ENCODE data around the gene SMAD4.

The SMAD4 gene

GRCh38 chr18:51021226-51021965 is 8.6 kb upstream of the SMAD4 start:
- no peak for DNase-seq

DNA sequence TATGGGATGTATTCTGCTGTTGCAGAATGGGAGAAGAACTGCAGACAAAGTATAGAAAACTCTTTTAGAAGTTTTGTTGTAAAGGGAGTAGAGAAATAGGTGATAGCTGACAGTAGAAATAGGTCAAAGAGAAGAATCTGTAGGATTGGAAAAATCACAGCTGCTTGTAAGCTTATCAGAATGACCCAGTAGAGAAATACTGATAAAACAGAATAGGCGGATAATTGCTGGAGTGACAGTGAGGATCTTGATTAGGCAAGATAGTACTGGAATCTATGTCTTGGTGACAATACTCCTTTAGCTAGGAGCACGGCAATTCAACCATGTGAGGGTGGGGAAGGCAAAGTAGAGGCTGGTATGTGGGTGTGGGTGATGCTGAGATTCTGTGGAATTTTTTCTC is 4.5 kb upstream of the SMAD4 start:
- DNase-seq = no peak

DNA sequence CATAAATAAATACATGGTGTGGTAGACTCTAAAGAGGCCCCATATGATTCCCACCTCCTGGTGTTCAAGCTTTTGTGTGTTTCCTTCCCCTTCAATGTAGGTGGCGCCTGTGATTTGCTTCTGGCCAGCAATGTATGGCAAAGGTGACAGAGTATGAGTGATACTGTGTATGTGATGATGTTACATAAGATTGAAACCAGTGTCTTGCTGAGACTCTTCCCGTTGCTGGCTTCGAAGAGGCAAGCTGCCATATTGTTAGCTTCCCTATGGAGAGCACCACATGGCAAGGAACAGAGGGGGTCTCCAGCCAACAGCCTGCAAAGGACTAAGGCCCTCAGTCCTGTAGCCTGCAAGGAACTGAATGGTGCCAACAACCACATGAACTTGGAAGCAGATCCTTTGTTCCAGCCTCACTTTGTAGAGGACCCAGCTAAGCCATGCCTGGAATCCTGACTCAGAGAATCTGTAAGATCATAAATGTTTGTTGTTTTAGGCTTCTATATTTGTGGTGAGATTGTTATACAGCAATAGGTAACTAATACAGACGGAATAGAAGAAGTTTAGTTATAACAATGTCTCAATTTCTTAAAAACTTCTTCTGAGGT is 1.7 kb upstream of the SMAD4 start:
- no peak for DNase-seq

DNA sequence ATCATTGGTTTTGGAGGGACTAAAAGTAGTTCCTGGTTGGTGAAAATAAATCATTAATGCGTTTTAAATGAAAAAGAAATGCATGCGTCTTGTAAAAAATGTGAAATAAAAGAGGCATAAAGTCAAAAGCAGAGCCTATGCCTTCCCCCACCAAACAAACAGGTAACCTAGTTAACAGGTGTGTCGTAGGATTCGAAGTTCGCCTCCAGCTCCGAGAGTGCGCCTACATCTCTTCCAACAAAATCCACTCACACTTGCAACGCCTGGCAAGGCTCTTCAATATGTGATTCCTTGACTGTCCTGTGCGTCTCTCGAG is 677 bp upstream of the SMAD4 start:
- DNase-seq = no peak

- DNase-seq = peak in 51 of 56 donors; percentile 8 to 83 (median 64)
These were observed 685 bp downstream of the SMAD4 start for GRCh38 chr18:51030537-51031258.

DNA sequence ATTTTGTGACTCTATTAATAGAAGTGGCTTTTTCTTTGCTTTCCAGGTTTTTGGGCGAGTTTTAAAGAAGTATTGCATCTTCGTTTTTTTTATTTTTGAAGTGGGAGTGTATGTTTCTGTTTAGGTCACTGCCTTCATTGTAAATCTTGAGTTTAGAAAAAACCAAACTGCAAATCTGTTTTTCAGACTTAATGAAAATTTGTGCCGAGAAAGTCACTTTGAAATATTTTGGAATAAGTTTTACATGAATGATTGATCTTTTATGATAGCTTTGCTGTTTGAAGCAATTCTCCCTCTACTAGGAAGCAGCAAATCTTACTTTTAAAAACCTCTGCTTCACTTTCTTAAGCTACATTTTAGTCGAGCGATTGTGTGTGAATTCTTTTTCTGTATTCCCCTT is 2.2 kb downstream of the SMAD4 start:
- DNase-seq = no peak

DNA sequence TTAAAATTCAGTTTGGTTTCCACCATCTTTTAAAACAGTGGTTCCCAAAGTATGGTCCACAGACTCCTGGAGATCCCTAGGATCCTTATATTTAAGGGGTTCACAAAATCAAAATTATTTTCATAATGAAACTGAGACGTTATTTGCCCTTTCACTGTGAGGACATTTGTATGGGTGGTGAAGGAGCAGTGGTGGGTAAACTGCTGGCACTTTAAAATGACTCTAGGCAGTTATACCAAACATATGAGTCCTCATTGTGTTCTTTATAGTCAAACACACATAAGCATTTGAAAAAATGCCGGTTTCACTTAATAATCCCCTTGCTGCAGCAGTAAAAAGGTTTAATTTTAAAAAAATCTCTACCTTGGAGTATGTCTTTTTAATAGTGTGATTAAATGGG is 7.2 kb downstream of the SMAD4 start:
- no peak for DNase-seq

GRCh38 chr18:51038110-51038509 is 8.1 kb downstream of the SMAD4 start:
- DNase-seq = no peak

DNA sequence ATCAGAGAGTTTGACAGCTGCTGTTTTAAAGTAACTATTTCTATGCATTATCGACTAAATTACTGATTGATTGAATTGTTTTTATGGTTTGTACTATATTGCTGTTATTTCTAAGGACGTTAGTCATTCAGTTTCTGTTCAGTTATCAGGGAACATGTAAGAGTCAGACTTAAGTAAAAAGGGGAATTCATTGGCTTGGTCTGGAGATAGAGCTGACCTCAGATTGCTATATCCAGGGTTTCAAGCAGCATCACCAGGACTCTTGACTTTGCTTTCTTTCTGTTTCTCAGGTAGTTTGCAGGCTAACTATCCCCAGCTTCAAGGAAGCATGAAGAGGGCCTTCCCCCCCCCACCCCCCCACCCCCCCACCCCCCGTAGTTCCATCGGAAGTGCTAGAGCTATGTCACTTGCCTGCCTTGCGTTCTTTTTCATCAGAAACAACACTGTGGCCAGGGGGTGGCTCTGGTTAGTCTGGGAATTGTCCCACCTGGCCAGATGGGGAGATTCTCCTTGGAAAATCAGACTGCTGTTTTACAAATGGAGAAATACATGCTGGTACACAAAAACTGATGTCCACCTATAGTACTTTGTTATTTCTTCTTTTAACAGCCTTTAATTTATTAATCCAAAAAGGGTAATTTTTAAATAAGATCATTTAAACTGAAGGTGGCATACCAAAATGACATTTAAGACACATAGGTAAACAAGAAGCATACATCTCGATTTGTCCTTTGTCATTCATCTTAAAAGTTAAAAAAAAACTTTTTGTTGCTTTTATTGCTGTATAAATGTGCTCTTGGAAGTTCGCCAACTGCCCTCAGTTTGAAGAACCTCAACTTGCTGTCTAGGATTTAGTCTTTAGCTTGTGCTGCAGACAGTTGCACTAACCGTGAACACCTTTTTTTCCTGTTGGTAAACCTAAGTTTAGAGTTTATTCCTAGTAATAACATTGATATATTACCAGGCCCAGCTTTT is 9.4 kb downstream of the SMAD4 start:
- DNase-seq = no peak

DNA sequence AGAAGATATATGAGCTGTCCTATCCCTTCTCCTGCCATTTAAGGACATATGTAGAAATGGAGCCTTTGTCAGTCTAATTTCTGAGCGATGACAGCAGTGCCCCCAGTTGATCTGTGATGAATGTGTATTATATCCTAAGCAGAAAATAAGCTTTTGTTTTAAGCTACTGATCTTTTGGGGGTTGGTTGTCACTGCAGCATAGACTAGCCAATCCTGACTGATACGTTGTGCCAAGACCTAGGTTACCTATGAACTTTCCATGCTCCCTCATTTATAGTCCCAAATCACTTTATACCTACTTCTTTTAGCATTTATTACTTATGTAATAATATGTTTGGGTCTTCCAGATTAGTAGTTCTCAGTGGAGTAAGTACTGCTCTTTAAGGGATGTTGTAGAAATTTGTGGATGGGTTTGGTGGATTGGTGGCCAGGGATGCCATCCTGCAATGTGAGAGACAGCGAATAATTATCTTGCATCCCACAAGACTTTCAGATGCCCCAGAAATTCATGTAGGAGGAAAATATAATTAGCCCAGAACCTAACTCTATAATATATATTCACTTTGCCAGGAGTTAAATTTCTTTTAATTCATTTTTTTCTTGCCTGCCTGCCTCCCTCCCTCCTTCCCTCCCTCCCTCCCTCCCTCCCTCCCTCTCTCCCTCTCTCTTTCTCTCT is 11.8 kb downstream of the SMAD4 start:
- no peak for DNase-seq

GRCh38 chr18:51044928-51045585 is 15.0 kb downstream of the SMAD4 start:
- DNase-seq = no peak

DNA sequence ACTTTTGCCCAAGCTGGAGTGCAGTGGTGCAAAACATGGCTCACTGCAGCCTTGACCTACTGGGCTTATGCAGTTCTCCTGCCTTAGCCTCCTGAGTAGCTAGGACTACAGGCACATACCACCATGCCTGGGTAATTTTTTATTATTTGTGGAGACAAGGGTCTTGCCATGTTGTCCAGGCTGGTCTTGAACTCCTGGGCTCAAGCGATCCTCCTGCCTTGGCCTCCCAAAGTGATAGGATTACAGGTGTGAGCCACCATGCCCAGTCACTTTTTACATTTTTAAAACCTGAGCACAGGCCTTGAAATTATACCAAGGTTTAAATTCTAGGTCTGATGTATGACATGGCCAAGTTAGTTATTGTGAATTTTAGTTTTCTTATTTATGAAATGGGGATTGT is 18.2 kb downstream of the SMAD4 start:
- no peak for DNase-seq

GRCh38 chr18:51049137-51049536 is 19.1 kb downstream of the SMAD4 start:
- DNase-seq = no peak

DNA sequence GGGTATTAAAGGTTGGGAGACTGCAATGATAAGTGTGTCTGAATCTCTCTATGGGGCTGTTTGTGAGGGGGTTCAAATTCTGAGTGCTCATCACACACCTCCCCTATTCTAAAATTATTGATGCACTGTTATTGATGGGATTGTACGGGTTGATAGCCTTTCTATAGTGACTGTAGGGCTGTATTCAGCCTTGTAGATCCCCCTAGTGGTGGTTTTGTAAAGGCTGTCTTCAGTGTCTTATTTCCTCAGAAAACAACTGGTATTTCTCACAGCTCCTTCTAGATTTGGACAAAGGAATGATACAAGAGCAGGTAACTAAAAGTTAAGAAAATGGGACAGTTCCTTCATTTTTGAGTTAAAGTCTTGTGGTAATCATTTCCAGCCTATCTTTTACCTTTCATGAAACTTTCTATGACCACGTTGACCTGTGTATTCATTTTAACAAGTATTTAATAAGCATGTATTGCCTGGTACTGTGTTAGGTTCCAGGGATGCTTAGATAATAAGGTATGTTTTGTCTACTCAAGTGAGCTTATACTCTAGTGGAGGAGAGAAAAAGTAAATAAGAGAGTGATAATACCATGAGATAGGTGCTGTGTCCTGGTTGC is 21.2 kb downstream of the SMAD4 start:
- DNase-seq = no peak

- no peak for DNase-seq
These were observed 23.8 kb downstream of the SMAD4 start for GRCh38 chr18:51053814-51054213.

DNA sequence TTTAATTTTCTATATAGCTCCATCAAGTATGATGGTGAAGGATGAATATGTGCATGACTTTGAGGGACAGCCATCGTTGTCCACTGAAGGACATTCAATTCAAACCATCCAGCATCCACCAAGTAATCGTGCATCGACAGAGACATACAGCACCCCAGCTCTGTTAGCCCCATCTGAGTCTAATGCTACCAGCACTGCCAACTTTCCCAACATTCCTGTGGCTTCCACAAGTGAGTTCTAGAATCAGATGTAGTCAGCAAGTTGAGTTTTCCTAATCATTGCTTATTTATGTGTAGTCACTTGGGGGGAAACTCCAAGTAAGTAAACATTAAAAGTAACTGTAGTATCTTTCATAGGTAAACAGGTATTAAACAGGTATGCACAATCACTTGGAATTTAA is 24.8 kb downstream of the SMAD4 start:
- no peak for DNase-seq

DNA sequence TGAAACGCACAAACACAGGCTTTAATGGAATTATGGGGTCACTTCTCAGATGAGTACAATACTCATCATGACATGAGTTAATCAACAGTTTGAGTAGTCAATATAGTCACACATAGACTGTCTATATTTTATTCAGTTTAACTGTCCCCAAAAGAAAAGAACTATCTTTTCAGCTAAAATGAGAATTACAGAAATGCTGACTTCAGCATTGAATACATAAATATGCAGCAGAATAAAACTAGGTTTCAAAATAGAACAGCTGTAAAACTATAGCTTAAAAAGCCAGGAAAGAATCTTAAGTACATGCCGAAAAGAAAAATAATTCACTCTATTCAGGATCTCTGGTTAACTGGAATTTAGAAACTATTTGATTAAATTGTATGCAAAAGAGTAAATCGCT is 30.0 kb downstream of the SMAD4 start:
- no peak for DNase-seq

DNA sequence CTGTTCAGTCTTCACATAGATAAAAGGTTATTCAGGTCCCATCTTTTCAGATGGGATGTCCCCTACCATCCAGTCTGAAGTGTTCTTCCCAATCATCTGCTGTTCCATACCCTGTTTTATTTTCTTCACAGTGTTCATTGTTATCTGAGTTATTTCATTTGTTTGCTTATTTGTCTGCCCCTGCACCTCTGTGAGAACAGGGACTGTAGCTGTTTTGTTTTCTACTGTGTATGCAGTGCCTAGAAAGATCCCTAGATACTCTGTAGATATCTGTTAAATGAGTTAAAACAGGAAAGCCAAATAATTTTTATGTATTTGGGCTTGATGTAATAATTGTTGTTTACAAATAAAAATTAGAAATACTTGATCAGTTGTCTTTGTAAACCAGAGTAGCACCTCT is 34.2 kb downstream of the SMAD4 start:
- DNase-seq = no peak

DNA sequence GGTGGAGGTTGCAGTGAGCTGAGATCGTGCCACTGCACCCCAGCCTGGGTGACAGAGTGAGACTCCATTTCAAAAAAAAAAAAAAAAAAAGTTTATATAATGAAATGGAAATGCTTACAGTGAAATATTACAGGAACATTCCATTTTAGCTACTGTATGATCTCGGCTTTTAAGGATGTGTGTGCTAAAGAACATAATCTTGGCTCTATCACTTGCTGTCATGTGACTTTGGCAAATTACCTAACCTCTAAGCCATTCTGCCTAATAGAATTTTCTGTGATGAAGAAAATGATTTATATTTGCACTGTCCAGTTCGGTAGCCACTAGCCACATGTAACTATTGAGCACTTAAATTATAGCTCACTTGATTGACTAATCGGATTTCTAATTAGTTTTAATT is 36.3 kb downstream of the SMAD4 start:
- no peak for DNase-seq

DNA sequence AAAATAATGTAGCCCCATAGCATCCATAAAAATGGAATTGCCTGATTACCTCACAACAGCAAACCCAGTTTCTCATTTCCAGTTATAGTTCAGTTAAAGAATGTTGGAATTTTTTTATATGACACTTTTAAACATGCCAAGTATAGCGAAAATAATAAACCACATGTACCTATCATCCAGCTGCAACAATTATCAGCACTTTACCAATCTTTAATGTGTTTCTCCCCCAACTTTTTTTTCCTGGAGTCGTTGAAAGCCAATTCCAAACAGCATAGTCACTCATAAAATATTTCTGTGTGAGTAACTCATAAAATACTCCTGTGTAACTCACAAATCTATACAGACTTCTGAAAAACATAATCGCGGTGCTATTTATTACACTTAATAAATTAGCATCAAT is 38.1 kb downstream of the SMAD4 start:
- DNase-seq = no peak
